Germinal center (tissue), 1 donor: ENCODE results near the gene NSMCE1.
"Not testable (repeated sequence)": the region's sequence is repeated elsewhere in the genome, so short reads cannot be mapped to it uniquely, and the experiment has no call there.

Experiments
- DNase-seq: peaks from one replicate; pipeline ENCODE4 v3.0.0; 2012; ENCODE audit warnings: mixed read lengths, low spot score

NSMCE1 gene

GRCh38 chr16:27216297-27216885 is 52.2 kb downstream of the NSMCE1 start:
- DNase-seq = no peak

GRCh38 chr16:27215660-27216059 is 52.9 kb downstream of the NSMCE1 start:
- DNase-seq = no peak

GRCh38 chr16:27214084-27214961 is 54.2 kb downstream of the NSMCE1 start:
- no peak for DNase-seq

- no peak for DNase-seq
Observed at GRCh38 chr16:27211026-27211425, 57.5 kb downstream of the NSMCE1 start.

GRCh38 chr16:27210174-27210573 is 58.4 kb downstream of the NSMCE1 start:
- DNase-seq = no peak

GRCh38 chr16:27209591-27209990 is 59.0 kb downstream of the NSMCE1 start:
- DNase-seq = no peak

- DNase-seq = no peak
Observed at GRCh38 chr16:27208796-27209195, 59.8 kb downstream of the NSMCE1 start.

- no peak for DNase-seq
Observed at GRCh38 chr16:27208081-27208680, 60.4 kb downstream of the NSMCE1 start.

- DNase-seq = not testable (repeated sequence)
Observed at GRCh38 chr16:27207121-27207520, 61.5 kb downstream of the NSMCE1 start.

GRCh38 chr16:27205423-27206065 is 63.0 kb downstream of the NSMCE1 start:
- DNase-seq = no peak

- no peak for DNase-seq
Observed at GRCh38 chr16:27204312-27204915, 64.2 kb downstream of the NSMCE1 start.

- peak; percentile 100 for DNase-seq
Observed at GRCh38 chr16:27203507-27204311, 64.9 kb downstream of the NSMCE1 start, which contains the start of gene KDM8. Gene KDM8 (plus strand): TSS chr16:27203526. CDS start chr16:27210124, 6,598 bp downstream.

- peak; percentile 83 for DNase-seq
Observed at GRCh38 chr16:27202923-27203506, 65.6 kb downstream of the NSMCE1 start.

GRCh38 chr16:27200914-27201313 is 67.7 kb downstream of the NSMCE1 start:
- not testable (repeated sequence) for DNase-seq

GRCh38 chr16:27199736-27200135 is 68.8 kb downstream of the NSMCE1 start:
- peak; percentile 64 for DNase-seq

GRCh38 chr16:27199235-27199586 is 69.4 kb downstream of the NSMCE1 start:
- DNase-seq = peak; percentile 24

GRCh38 chr16:27198451-27199234 is 69.9 kb downstream of the NSMCE1 start:
- no peak for DNase-seq

- no peak for DNase-seq
Observed at GRCh38 chr16:27197004-27197403, 71.6 kb downstream of the NSMCE1 start.

GRCh38 chr16:27195941-27196595 is 72.5 kb downstream of the NSMCE1 start:
- no peak for DNase-seq
